ENCODE measurements around the gene SEMA5A.

The SEMA5A gene

GRCh38 chr5:9209846-9210492, 335.9 kb downstream of the SEMA5A start:
- TF ChIP-seq CTCF (IDR thresholded peaks at IDR 0.05; ENCODE audit: low read depth, low read length) = no peak
- no peak for DNase-seq (ENCODE audit: extremely low read depth, low read depth)

- peak; percentile 39 for TF ChIP-seq CTCF (IDR thresholded peaks at IDR 0.05; ENCODE audit: low read depth, low read length)
- no peak for DNase-seq (ENCODE audit: extremely low read depth, low read depth)
Measured at GRCh38 chr5:9207817-9208418, 338.0 kb downstream of the SEMA5A start.

GRCh38 chr5:9202636-9203035, 343.2 kb downstream of the SEMA5A start:
- no peak for TF ChIP-seq CTCF (IDR thresholded peaks at IDR 0.05; ENCODE audit: low read depth, low read length)
- DNase-seq (ENCODE audit: extremely low read depth, low read depth) = no peak

- no peak for TF ChIP-seq CTCF (IDR thresholded peaks at IDR 0.05; ENCODE audit: low read depth, low read length)
- DNase-seq (ENCODE audit: extremely low read depth, low read depth) = no peak
Measured at GRCh38 chr5:9201761-9202160, 344.1 kb downstream of the SEMA5A start.

- no peak for DNase-seq (ENCODE audit: extremely low read depth, low read depth)
- TF ChIP-seq CTCF (IDR thresholded peaks at IDR 0.05; ENCODE audit: low read depth, low read length) = no peak
Measured at GRCh38 chr5:9201011-9201410, 344.9 kb downstream of the SEMA5A start.

GRCh38 chr5:9198394-9198793, 347.5 kb downstream of the SEMA5A start:
- no peak for TF ChIP-seq CTCF (IDR thresholded peaks at IDR 0.05; ENCODE audit: low read depth, low read length)
- DNase-seq (ENCODE audit: extremely low read depth, low read depth) = no peak

- DNase-seq (ENCODE audit: extremely low read depth, low read depth) = no peak
- no peak for TF ChIP-seq CTCF (IDR thresholded peaks at IDR 0.05; ENCODE audit: low read depth, low read length)
Measured at GRCh38 chr5:9197881-9198260, 348.0 kb downstream of the SEMA5A start.

Measured in AG09319 (cell line).